ENCODE results near the gene PTPRZ1. TPM values are rescaled to one million over a fixed set of nuclear protein-coding genes. Genes with fewer than 3 reads are reported as not detected.

The PTPRZ1 gene
- total and polyA plus RNA-seq, 10 of the 15 experiments (the other 5 are each of a cell fraction or from before 2014, with no cell fraction given): 0.05 to 0.21 (median 0.11) TPM; not detected in 7

GRCh38 chr7:121992068-121992467 lies 119.1 kb downstream of the PTPRZ1 start:
- no peaks in the 10 kb centered on the region for H3K9me3 ChIP-seq (replicated peaks; ENCODE audit: control insufficient read depth, insufficient read depth, low read length)
- ChIA-PET POLR2A (no interaction called here), CTCF (interaction anchor here (0.9 to 3.0 kb wide), 6 partner anchors 10 to 865 kb away, joined by 3 to 27 read pairs (median 4); no protein-coding TSS in a partner anchor), RAD21 (ENCODE audit: unreplicated experiment) (interaction anchor here (0.7 kb wide), 1 partner anchor 625 kb away, joined by 3 read pairs; no protein-coding TSS in a partner anchor), SMC1A (ENCODE audit: uncharacterized antibody, unreplicated experiment) (interaction anchor here (0.7 to 3.3 kb wide), 5 partner anchors 13 to 625 kb away, joined by 3 to 26 read pairs (median 4); no protein-coding TSS in a partner anchor)
- H3K27me3 ChIP-seq (replicated peaks in 1 of 2; ENCODE audit: control insufficient read depth in 2 of 2, insufficient read depth in 2 of 2, low read length in 1 of 2): no peaks in the 10 kb centered on the region
- no peaks in the 10 kb centered on the region for H3K36me3 ChIP-seq (ENCODE audit: control insufficient read depth in 2 of 2, insufficient read depth in 2 of 2, low read length in 1 of 2)
- no peak overlapping the region for H3K9ac ChIP-seq (ENCODE audit: control insufficient read depth, insufficient read depth, low read length)
- H3K27ac ChIP-seq (ENCODE audit: control insufficient read depth, insufficient read depth): no peak overlapping the region
- DNase-seq (ENCODE audit: low read depth, low spot score) (no peak), FAIRE-seq (no peak), ATAC-seq (no peak)
- no peak overlapping the region for H3K4me3 ChIP-seq
- H2AFZ ChIP-seq (ENCODE audit: control insufficient read depth, low read depth, low read length): no peak overlapping the region
- intact Hi-C loops (cut with micrococcal nuclease; ENCODE audit: unreplicated experiment) (loop anchor here (5.0 to 10.0 kb wide), 2 partner anchors 865 to 1007 kb away; partner anchors contain the start of gene CPED1), in situ Hi-C loops (cut with MboI) (loop anchor here (5.0 to 25.0 kb wide), 4 partner anchors 245 to 1205 kb away; no protein-coding TSS in a partner anchor)
- H3K4me2 ChIP-seq (ENCODE audit: control insufficient read depth, insufficient read depth): no peak overlapping the region
- H3K79me2 ChIP-seq (ENCODE audit: control insufficient read depth, insufficient read depth, low read length): no peaks in the 10 kb centered on the region
- no TSS peak for BruUV-seq (replicated peaks)
- H3K4me1 ChIP-seq (ENCODE audit: control insufficient read depth, insufficient read depth, low read length): no peaks in the 10 kb centered on the region
- H4K20me1 ChIP-seq (ENCODE audit: control insufficient read depth, insufficient read depth): no peaks in the 10 kb centered on the region
- WGBS (ENCODE audit: insufficient coverage, insufficient replicate concordance, low lambda C conversion rate, missing lambda C conversion rate): 16% methylated on average over 4 of the region's 4 CpGs
- no peak for TF ChIP-seq ZBTB40 (IDR thresholded peaks at IDR 0.05; ENCODE audit: borderline replicate concordance)
- no peak for TF ChIP-seq RELA (IDR thresholded peaks at IDR 0.05; ENCODE audit: borderline replicate concordance, partially characterized antibody)
- TF ChIP-seq GABPA (IDR thresholded peaks at IDR 0.05; ENCODE audit: low read depth): no peak
- TF ChIP-seq PRDM15 (CRISPR knock-in tag; IDR thresholded peaks at IDR 0.05): no peak
- no peak for TF ChIP-seq USF2 (IDR thresholded peaks at IDR 0.05; ENCODE audit: borderline replicate concordance, low read depth, low read length)
- no peak for TF ChIP-seq ATF7 (IDR thresholded peaks at IDR 0.05; ENCODE audit: low read depth)
- no peak for TF ChIP-seq CEBPZ (IDR thresholded peaks at IDR 0.05; ENCODE audit: low read depth, low read length)

Measured in GM12878 (cell line).